Omental fat pad (tissue), 4 donors: ENCODE measurements around the gene DPP4. TPM values are rescaled to one million over a fixed set of nuclear protein-coding genes. Genes with fewer than 3 reads are reported as not detected.

Source experiments
- ATAC-seq: fragments of 150-250 bp; one replicate; pipeline ENCODE4 v1.9.1; 2016; ENCODE audit warnings: mild to moderate bottlenecking, moderate library complexity; ENCODE audit not compliant: low FRiP score
- DNase-seq: peaks from one replicate; pipeline ENCODE4 v3.0.0-alpha.2; 2019; ENCODE audit warnings: low spot score
- CTCF ChIP-seq, 3 donors: fragments of 450-650 bp; IDR thresholded peaks; one replicate each; pipeline ENCODE4 v1.5.1; 2016 to 2017; ENCODE audit warnings: antibody characterized with exemption in 3 of 3, mild to moderate bottlenecking in 3 of 3, moderate library complexity in 2 of 3
- total RNA-seq, 4 donors: library from RNA; depleted of rRNA; stranded (reverse); fragments of >200 nt; gene quantifications; one replicate each; pipeline ENCODE4 v1.1.0, GENCODE V29; 2016

DPP4 gene
- total RNA-seq, 4 donors from 2014 or later = 11.7 to 105 (median 21.0) TPM

DNA sequence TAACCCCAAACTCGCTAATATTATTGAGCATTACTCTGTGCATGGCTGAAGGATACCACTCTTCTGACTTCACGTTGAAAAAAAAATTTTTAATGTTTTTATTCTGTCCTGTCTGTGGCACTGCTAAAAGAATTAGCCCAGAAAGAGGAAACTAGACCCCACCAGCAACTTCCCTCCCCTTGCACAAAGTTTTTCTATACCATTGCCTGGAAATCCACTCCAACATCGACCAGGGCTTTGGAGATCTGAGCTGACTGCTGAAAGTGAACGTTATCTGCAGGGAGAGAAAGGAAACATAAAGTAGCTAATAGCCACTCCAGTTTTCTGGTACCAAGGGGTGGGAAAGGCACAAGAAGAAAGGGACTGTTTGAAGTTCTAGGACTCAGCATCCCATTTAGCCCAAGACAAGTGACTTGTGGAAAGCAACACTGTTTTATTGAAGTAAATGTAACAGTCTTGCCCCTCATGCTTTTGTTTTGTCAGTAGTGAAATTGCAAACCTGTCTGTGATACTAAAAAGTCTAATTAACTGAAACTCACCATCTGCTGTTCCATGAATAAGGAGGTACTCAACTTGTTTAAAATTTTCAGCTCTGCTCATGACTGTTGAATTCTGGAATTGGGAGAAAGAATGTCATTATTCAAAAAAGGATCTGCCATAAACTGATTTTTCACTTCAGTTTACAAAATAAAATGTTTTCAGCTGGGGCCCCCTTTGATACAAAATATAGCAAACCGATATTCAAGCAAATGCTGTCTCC, 79.1 kb downstream of the DPP4 start:
- no peak for ATAC-seq
- no peak for DNase-seq
- no peak for TF ChIP-seq CTCF (IDR thresholded peaks at IDR 0.05)

DNA sequence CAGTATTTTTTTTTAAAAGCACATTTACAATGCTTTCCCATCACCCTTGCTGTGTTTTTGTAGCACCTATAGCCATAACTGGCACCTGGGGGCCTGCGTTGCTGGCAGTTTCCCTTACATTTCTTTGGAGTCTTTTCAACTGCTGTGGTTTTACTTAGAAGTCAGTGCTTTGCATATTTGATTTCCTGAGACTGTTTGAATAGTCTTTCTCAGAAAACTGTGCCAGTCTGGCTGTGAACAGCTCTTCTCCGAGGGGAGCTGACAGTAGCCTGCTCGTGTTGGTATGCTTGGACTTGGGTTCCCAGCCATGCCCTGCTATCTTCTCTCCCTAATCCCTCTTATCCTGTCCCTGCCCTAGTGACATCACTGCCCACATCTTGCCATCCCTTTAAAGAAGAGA, 81.5 kb downstream of the DPP4 start:
- no peak for ATAC-seq
- no peak for TF ChIP-seq CTCF (IDR thresholded peaks at IDR 0.05)
- no peak for DNase-seq

GRCh38 chr2:161991991-161992390, 82.0 kb downstream of the DPP4 start:
- no peak for ATAC-seq
- no peak for DNase-seq
- TF ChIP-seq CTCF (IDR thresholded peaks at IDR 0.05) = no peak

DNA sequence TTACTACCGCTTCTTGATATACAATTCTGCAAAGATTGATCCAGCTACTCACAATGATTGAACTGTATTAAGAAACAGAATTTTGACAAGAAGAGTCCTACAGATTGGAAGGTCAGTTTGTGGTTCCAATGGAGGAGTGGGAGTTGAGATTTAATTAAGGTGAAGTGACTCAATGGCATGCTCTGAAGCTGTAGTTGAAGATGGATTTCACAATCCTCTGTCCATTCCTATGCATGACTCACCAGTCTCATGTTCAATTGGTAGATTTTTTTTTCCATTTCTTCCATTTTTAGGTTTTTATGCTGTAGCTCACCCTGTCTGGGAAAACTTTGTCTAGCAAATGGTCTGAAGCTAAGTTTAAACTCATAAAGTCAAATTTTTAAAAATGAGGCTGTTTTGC, 83.3 kb downstream of the DPP4 start:
- ATAC-seq (peak; percentile 69), DNase-seq (no peak)
- TF ChIP-seq CTCF (IDR thresholded peaks at IDR 0.05) = no peak

GRCh38 chr2:161990036-161990435, 84.0 kb downstream of the DPP4 start:
- no peak for TF ChIP-seq CTCF (IDR thresholded peaks at IDR 0.05)
- DNase-seq (no peak), ATAC-seq (no peak)

GRCh38 chr2:161988589-161988988, 85.4 kb downstream of the DPP4 start:
- no peak for TF ChIP-seq CTCF (IDR thresholded peaks at IDR 0.05)
- no peak for DNase-seq
- ATAC-seq = no peak

- DNase-seq = no peak
Measured at GRCh38 chr2:161987311-161987710, 86.7 kb downstream of the DPP4 start.

More at GRCh38 chr2:161987311-161987710, 86.7 kb downstream of the DPP4 start:
- TF ChIP-seq CTCF (IDR thresholded peaks at IDR 0.05) = no peak
- no peak for ATAC-seq
